Heart left ventricle (tissue), 16 donors: ENCODE data around the gene FAM3D. TPM values are rescaled to one million over a fixed set of nuclear protein-coding genes. Genes with fewer than 3 reads are reported as not detected.
"Not testable (repeated sequence)": the region's sequence is repeated elsewhere in the genome, so short reads cannot be mapped to it uniquely, and the experiment has no call there.

Experiments
- ATAC-seq, 4 donors: fragments of 200-7000 bp; cut with Tn5 transposase; one replicate each; pipeline ENCODE4 v1.9.1; 2020 to 2022; ENCODE audit warnings: moderate library complexity in 4 of 4, mild to moderate bottlenecking in 3 of 4, moderate number of reproducible peaks in 1 of 4
- DNase-seq, 5 donors: peaks; one replicate each; pipeline ENCODE4 v3.0.0-alpha.2; 2020
- H3K27ac ChIP-seq, 12 donors: fragments of 200-600 bp; sonication (generic) in 4 of 12; one replicate each; pipeline versions ENCODE4 v1.5.0 to v1.8.0; 2016 to 2022; ENCODE audit warnings: mild to moderate bottlenecking in 2 of 12
- H3K27me3 ChIP-seq, 9 donors: fragments of 200-600 bp; sonication (generic) in 2 of 9; one replicate each; pipeline versions ENCODE4 v1.5.1 to v1.8.0; 2016 to 2022; ENCODE audit warnings: mild to moderate bottlenecking in 3 of 9
- H3K36me3 ChIP-seq, 9 donors: fragments of 200-600 bp; sonication (generic) in 2 of 9; one replicate each; pipeline versions ENCODE4 v1.5.0 to v1.8.0; 2018 to 2022; ENCODE audit warnings: mild to moderate bottlenecking in 2 of 9
- H3K4me1 ChIP-seq, 12 donors: fragments of 200-600 bp; sonication (generic) in 4 of 12; one replicate each; pipeline versions ENCODE4 v1.5.0 to v1.8.0; 2016 to 2022; ENCODE audit warnings: mild to moderate bottlenecking in 3 of 12
- H3K4me3 ChIP-seq, 12 donors: fragments of 200-600 bp; sonication (generic) in 4 of 12; one replicate each; pipeline versions ENCODE4 v1.5.0 to v1.8.0; 2017 to 2022; ENCODE audit warnings: mild to moderate bottlenecking in 9 of 12, moderate library complexity in 4 of 12
- H3K9me3 ChIP-seq, 12 donors: fragments of 200-600 bp; sonication (generic) in 4 of 12; one replicate each; pipeline versions ENCODE4 v1.5.0 to v1.8.0; 2016 to 2022; ENCODE audit warnings: mild to moderate bottlenecking in 1 of 12
- CTCF ChIP-seq, 12 donors: fragments of 200-600 bp; sonication (generic) in 4 of 12; IDR thresholded peaks; one replicate each; pipeline versions ENCODE4 v1.5.0 to v1.8.0; 2018 to 2022; ENCODE audit warnings: antibody characterized with exemption in 12 of 12, mild to moderate bottlenecking in 5 of 12
- POLR2A ChIP-seq, 2 donors: fragments of 450-650 bp; IDR thresholded peaks; one replicate each; pipeline ENCODE4 v1.6.1; 2017; ENCODE audit warnings: antibody characterized with exemption in 2 of 2, mild to moderate bottlenecking in 2 of 2, moderate library complexity in 2 of 2
- WGBS, 4 donors: extraction: QIAGEN DNeasy Blood & Tissue Kit in 2 of 4; methylation state at CpG; one replicate each; pipeline versions ENCODE4 v1.1.5 to v1.1.7; 2013 to 2018; 5-methylcytosine and 5-hydroxymethylcytosine counted together
- intact Hi-C, 10 donors: fragments of 100-400 bp; cut with DNase I; formaldehyde crosslinking; loops; one replicate each; pipeline versions ENCODE4 v1.11.1 to v1.14.2; 2022
- long read RNA-seq, 3 donors: library from polyadenylated mRNA; unstranded; transcript quantifications; one replicate each; pipeline ENCODE4 v2.0.0, GENCODE V29; 2020 to 2021
- polyA plus RNA-seq, 2 donors: library from polyadenylated mRNA; stranded (reverse); fragments of 200-250 nt; gene quantifications; one replicate each; pipeline ENCODE4 v1.2.3, GENCODE V29; 2013
- total RNA-seq, 9 donors: library from RNA; depleted of rRNA in 2 of 9; stranded (reverse); fragments of >200 nt in 2 of 9; fragmentation: NEBNext Ultra II Directional in 3 of 9; extraction: Animal tissue kit (Norgen Biotek cat#: 25700) in 3 of 9; gene quantifications; one replicate each; pipeline versions ENCODE4 v1.1.0 to v1.2.4, GENCODE V29; 2016 to 2023
- donor health status: ischemic (EF 13 %, LVEDD 7.1; RV severe dilation, severe dysfunction).
- donor health status: healthy with polysubstance abuse.
- donor health status: DM: no; HTN: yes; CAD: no.
- donor health status: DM: no; HTN: no; CAD: no.
- donor health status: ischemic (EF 25% LVEDD 6.9; RV normal size, moderate dysfunction).
- donor health status: ischemic (EF 25% LVEDD 5.7; RV mildly dilated, moderate dysfunction).
- donor health status: healthy.
- donor health status: DM: yes; HTN: yes; CAD: no.
- donor health status: ischemic (EF 35%, LVEDD 5.7; RV mildly dilated, moderate dysfunction).
- donor health status: nonischemic (EF 11% LVEDD 7.7; RV severe dilation, severe dysfunction).
- donor health status: DM: yes; HTN: yes; CAD: no.
- donor health status: PGD.
- donor health status: ischemic (EF 29% LVEDD 5.4; RV normal size, mild dysfunction).
- donor health status: nonischemic (EF 23%, LVEDD 6.1; RV moderate dilation, normal function).

Gene FAM3D
- total RNA-seq (not detected), polyA plus RNA-seq (under 1 TPM in 1 of 2 donors, not detected in 1; 0.06 TPM)
- long read RNA-seq, donor 1, result 0 reads
- long read RNA-seq, donor 2, result 0 reads
- long read RNA-seq, donor 3, result 0 reads

- Histone ChIP-seq H3K9me3 (no peaks in the 10 kb centered on the region), H3K4me1 (peaks cover 0 to 4% (median 0%) of the 10 kb centered on the region in 12 donors), H3K4me3 (no peak within 1 kb of the TSS), H3K36me3 (no peaks in the 10 kb centered on the region), H3K27ac (peak within 1 kb of the TSS in 1 of 12 donors; percentile 27), H3K27me3 (no peaks in the 10 kb centered on the region)
- peak in 3 of 4 donors; percentile 77 to 83 (median 79) for ATAC-seq
- intact Hi-C loops, result no loop called here
- 57 to 69% (median 65%) methylated on average over 6 of the region's 6 CpGs for WGBS, 4 donors
- peak in 1 of 5 donors; percentile 17 for DNase-seq
- no peak for TF ChIP-seq POLR2A (IDR thresholded peaks at IDR 0.05)
- no peak for TF ChIP-seq CTCF (IDR thresholded peaks at IDR 0.05)
Observed at GRCh38 chr3:58666683-58667082, at the start of gene FAM3D. Gene FAM3D, minus strand, starts transcription at chr3:58666774. Its CDS starts 11,211 bp downstream, at chr3:58655563.

- no peaks in the 10 kb centered on the region for H3K36me3 ChIP-seq
- ATAC-seq, result no peak
- WGBS, 4 donors, result 84 to 85% (median 84%) methylated on average over 3 of the region's 3 CpGs
- no peak overlapping the region for H3K4me3 ChIP-seq
- no peak for DNase-seq
- no peak for TF ChIP-seq POLR2A (IDR thresholded peaks at IDR 0.05)
- TF ChIP-seq CTCF (IDR thresholded peaks at IDR 0.05), result no peak
- intact Hi-C loops, result no loop called here
- no peaks in the 10 kb centered on the region for H3K4me1 ChIP-seq
- H3K27ac ChIP-seq, result no peak overlapping the region
- H3K27me3 ChIP-seq, result no peaks in the 10 kb centered on the region
- H3K9me3 ChIP-seq, result no peaks in the 10 kb centered on the region
Observed at GRCh38 chr3:58713715-58714401, 47.3 kb upstream of the FAM3D start.

- no peaks in the 10 kb centered on the region for H3K9me3 ChIP-seq
- no peaks in the 10 kb centered on the region for H3K36me3 ChIP-seq
- ATAC-seq, result no peak
- intact Hi-C loops, result no loop called here
- TF ChIP-seq CTCF (IDR thresholded peaks at IDR 0.05) (no peak), POLR2A (IDR thresholded peaks at IDR 0.05) (no peak)
- H3K27ac ChIP-seq, result no peak overlapping the region
- no peak overlapping the region for H3K4me3 ChIP-seq
- DNase-seq, result no peak
- WGBS, 4 donors, result 75 to 85% (median 79%) methylated on average over 8 of the region's 8 CpGs
- H3K27me3 ChIP-seq, result no peaks in the 10 kb centered on the region
- no peaks in the 10 kb centered on the region for H3K4me1 ChIP-seq
Observed at GRCh38 chr3:58711871-58712270, 45.3 kb upstream of the FAM3D start.

GRCh38 chr3:58708983-58709382, 42.4 kb upstream of the FAM3D start:
- H3K4me1 ChIP-seq, DNase-seq, H3K36me3 ChIP-seq, ATAC-seq, intact Hi-C loops, H3K4me3 ChIP-seq, H3K27me3 ChIP-seq, H3K9me3 ChIP-seq, H3K27ac ChIP-seq: not testable (repeated sequence)
- 78 to 90% (median 85%) methylated on average over 3 of the region's 3 CpGs for WGBS, 4 donors
